Measurements from ENCODE around the gene TGFB2. TPM values are rescaled to one million over a fixed set of nuclear protein-coding genes. Genes with fewer than 3 reads are reported as not detected.
A peak's percentile ranks its signal among the peaks of the same experiment; 100 is the strongest.

TGFB2 gene
- total and polyA plus RNA-seq, 2 donors (not counting 3 experiments of a cell fraction or from before 2014, with no cell fraction given) = 21.2 to 43.5 TPM

- Histone ChIP-seq H3K27ac (ENCODE audit: insufficient read depth, low read depth, low read length) (peak overlapping the region; percentile 72), H3K4me1 (ENCODE audit: control insufficient read depth, extremely low read depth, insufficient read depth, low read length) (peaks cover 47% of the 10 kb centered on the region), H3K27me3 (ENCODE audit: control insufficient read depth in 2 of 2, insufficient read depth in 2 of 2, low read length in 2 of 2) (no peaks in the 10 kb centered on the region), H3K4me2 (ENCODE audit: insufficient read depth, low read length) (peak overlapping the region; percentile 1), H3K9me3 (replicated peaks; ENCODE audit: control insufficient read depth, insufficient read depth, low read length) (no peaks in the 10 kb centered on the region), H2AFZ (ENCODE audit: low read depth, low read length) (no peak overlapping the region), H3K36me3 (ENCODE audit: control insufficient read depth in 2 of 2, extremely low read depth in 1 of 2, insufficient read depth in 2 of 2, low read length in 2 of 2) (no peaks in the 10 kb centered on the region), H3K9me1 (replicated peaks; ENCODE audit: control insufficient read depth, extremely low read depth, insufficient read depth, low read length) (no peaks in the 10 kb centered on the region), H3K4me3 (replicated peaks in 1 of 3; ENCODE audit: insufficient read depth in 1 of 3, low read depth in 1 of 3, low read length in 3 of 3) (no peak overlapping the region), H3K9ac (replicated peaks; ENCODE audit: extremely low read depth, insufficient read depth, low read length) (peak overlapping the region; percentile 58), H4K20me1 (replicated peaks; ENCODE audit: control insufficient read depth, extremely low read depth, insufficient read depth, low read length) (no peaks in the 10 kb centered on the region), H3K79me2 (ENCODE audit: control insufficient read depth, insufficient read depth, low read length) (no peaks in the 10 kb centered on the region)
- intact Hi-C loops (cut with micrococcal nuclease) (loop anchor here (1.0 to 5.0 kb wide), 7 partner anchors 14 to 951 kb away; partner anchors contain the start of gene TGFB2), dilution Hi-C loops (cut with MboI; ENCODE audit: extremely low pct_ligation_motif_present, low sequenced_read_pairs) (no loop called here)
- BruUV-seq (replicated peaks) = TSS peak; percentile 48
- ChIA-PET CTCF (interaction anchor here (0.7 to 1.9 kb wide), 7 partner anchors 8 to 1191 kb away, joined by 3 to 6 read pairs (median 3); no protein-coding TSS in a partner anchor), POLR2A (interaction anchor here (1.5 kb wide), 1 partner anchor 14 kb away, joined by 3 read pairs; no protein-coding TSS in a partner anchor)
- DNase-seq (ENCODE audit: low read depth, low spot score) = no peak
- TF ChIP-seq MYC (IDR thresholded peaks at IDR 0.05; ENCODE audit: low read depth, low read length) (no peak), GATA2 (IDR thresholded peaks at IDR 0.05; ENCODE audit: insufficient read depth, insufficient read length, low read depth, low read length) (no peak), JUN (IDR thresholded peaks at IDR 0.05; ENCODE audit: borderline replicate concordance, insufficient read depth, insufficient read length, low read depth) (no peak)
- no peak for FAIRE-seq
These were observed 31.6 kb downstream of the TGFB2 start for GRCh38 chr1:218376722-218377121.

- ChIA-PET POLR2A (interaction anchor here (1.5 kb wide), 1 partner anchor 13 kb away, joined by 3 read pairs; no protein-coding TSS in a partner anchor), CTCF (interaction anchor here (0.8 to 1.9 kb wide), 5 partner anchors 9 to 1191 kb away, joined by 3 to 6 read pairs (median 3); no protein-coding TSS in a partner anchor)
- TF ChIP-seq JUN (IDR thresholded peaks at IDR 0.05; ENCODE audit: borderline replicate concordance, insufficient read depth, insufficient read length, low read depth) = peak; percentile 72
- peak; percentile 51 for TF ChIP-seq POLR2A (IDR thresholded peaks at IDR 0.05; ENCODE audit: low read depth, low read length)
- TF ChIP-seq POLR2AphosphoS5 (IDR thresholded peaks at IDR 0.05; ENCODE audit: insufficient read depth, low read depth, low read length) = peak; percentile 63
- TF ChIP-seq FOS (IDR thresholded peaks at IDR 0.05; ENCODE audit: borderline replicate concordance, insufficient read depth, low read length) = peak; percentile 96
- no peak for TF ChIP-seq EZH2 (IDR thresholded peaks at IDR 0.05; ENCODE audit: borderline replicate concordance, low read depth, low read length, severe bottlenecking)
- TF ChIP-seq MAX (IDR thresholded peaks at IDR 0.05; ENCODE audit: insufficient read depth, insufficient read length) = no peak
- TF ChIP-seq GATA2 (IDR thresholded peaks at IDR 0.05; ENCODE audit: insufficient read depth, insufficient read length, low read depth, low read length) = peak; percentile 75
- DNase-seq (ENCODE audit: low read depth, low spot score) (peak; percentile 88), FAIRE-seq (peak; percentile 82)
- no TSS peak for BruUV-seq (replicated peaks)
- H3K9ac ChIP-seq (replicated peaks; ENCODE audit: extremely low read depth, insufficient read depth, low read length) = peak overlapping the region; percentile 58
- peak overlapping the region; percentile 19 for H3K4me2 ChIP-seq (ENCODE audit: insufficient read depth, low read length)
- no peaks in the 10 kb centered on the region for H3K27me3 ChIP-seq (ENCODE audit: control insufficient read depth in 2 of 2, insufficient read depth in 2 of 2, low read length in 2 of 2)
- no peak overlapping the region for H2AFZ ChIP-seq (ENCODE audit: low read depth, low read length)
- H4K20me1 ChIP-seq (replicated peaks; ENCODE audit: control insufficient read depth, extremely low read depth, insufficient read depth, low read length) = no peaks in the 10 kb centered on the region
- intact Hi-C loops (cut with micrococcal nuclease) = loop anchor here (1.0 to 5.0 kb wide), 7 partner anchors 13 to 950 kb away; partner anchors contain the start of gene TGFB2
- no peaks in the 10 kb centered on the region for H3K9me1 ChIP-seq (replicated peaks; ENCODE audit: control insufficient read depth, extremely low read depth, insufficient read depth, low read length)
- H3K36me3 ChIP-seq (ENCODE audit: control insufficient read depth in 2 of 2, extremely low read depth in 1 of 2, insufficient read depth in 2 of 2, low read length in 2 of 2) = no peaks in the 10 kb centered on the region
- peaks cover 47% of the 10 kb centered on the region for H3K4me1 ChIP-seq (ENCODE audit: control insufficient read depth, extremely low read depth, insufficient read depth, low read length)
- H3K9me3 ChIP-seq (replicated peaks; ENCODE audit: control insufficient read depth, insufficient read depth, low read length) = no peaks in the 10 kb centered on the region
- H3K4me3 ChIP-seq (replicated peaks in 1 of 3; ENCODE audit: insufficient read depth in 1 of 3, low read depth in 1 of 3, low read length in 3 of 3) = no peak overlapping the region
- dilution Hi-C loops (cut with MboI; ENCODE audit: extremely low pct_ligation_motif_present, low sequenced_read_pairs) = no loop called here
- H3K27ac ChIP-seq (ENCODE audit: insufficient read depth, low read depth, low read length) = peak overlapping the region; percentile 72
- no peaks in the 10 kb centered on the region for H3K79me2 ChIP-seq (ENCODE audit: control insufficient read depth, insufficient read depth, low read length)
These were observed 32.1 kb downstream of the TGFB2 start for GRCh38 chr1:218377143-218377660.
